ENCODE measurements around the gene ACKR1. TPM values are rescaled to one million over a fixed set of nuclear protein-coding genes. Genes with fewer than 3 reads are reported as not detected.
A peak's percentile ranks its signal among the peaks of the same experiment; 100 is the strongest.

ACKR1 gene
- total RNA-seq, 1 experiment from 2014 or later: 0.63 TPM

GRCh38 chr1:159177272-159177907 lies 27.3 kb upstream of the ACKR1 start:
- CTCF ChIA-PET: interaction anchor here (0.7 to 1.9 kb wide), 7 partner anchors 16 to 830 kb away, joined by 3 to 10 read pairs (median 6); no protein-coding TSS in a partner anchor
- TF ChIP-seq HMGA2 (CRISPR knock-in tag; IDR thresholded peaks at IDR 0.05) (no peak), E2F1 (CRISPR knock-in tag; IDR thresholded peaks at IDR 0.05) (peak; percentile 96), ZBTB21 (CRISPR knock-in tag; IDR thresholded peaks at IDR 0.05; ENCODE audit: borderline replicate concordance) (no peak), SP1 (CRISPR knock-in tag; conservative IDR thresholded peaks at IDR 0.05) (peak; percentile 71), AR (CRISPR knock-in tag; IDR thresholded peaks at IDR 0.05) (0 out of 2 replicates have a peak, but pooled peaks have one; percentile 29), ZNF416 (CRISPR knock-in tag; IDR thresholded peaks at IDR 0.05) (no peak), USF2 (CRISPR knock-in tag; IDR thresholded peaks at IDR 0.05) (0 out of 2 replicates have a peak, but pooled peaks have one; percentile 11), TCF7 (CRISPR knock-in tag; IDR thresholded peaks at IDR 0.05; ENCODE audit: low read depth) (peak; percentile 96), EMX1 (CRISPR knock-in tag; IDR thresholded peaks at IDR 0.05) (no peak), ATF2 (CRISPR knock-in tag; IDR thresholded peaks at IDR 0.05; ENCODE audit: borderline replicate concordance, low read depth) (peak; percentile 88; the same call in 1 of the 2 replicates), FOXP1 (CRISPR knock-in tag; IDR thresholded peaks at IDR 0.05; ENCODE audit: borderline replicate concordance) (peak; percentile 74; the same call in 1 of the 2 replicates), ZNF232 (CRISPR knock-in tag; IDR thresholded peaks at IDR 0.05) (peak; percentile 98), TP53 (CRISPR knock-in tag; IDR thresholded peaks at IDR 0.05) (peak; percentile 97), PRRX2 (CRISPR knock-in tag; IDR thresholded peaks at IDR 0.05) (peak; percentile 69; the same call in 1 of the 2 replicates), ERG (CRISPR knock-in tag; IDR thresholded peaks at IDR 0.05) (peak; percentile 74; the same call in 1 of the 2 replicates), ZNF121 (CRISPR knock-in tag; IDR thresholded peaks at IDR 0.05) (peak; percentile 49; the same call in 1 of the 2 replicates), RORB (CRISPR knock-in tag; IDR thresholded peaks at IDR 0.05) (no peak), SMAD3 (CRISPR knock-in tag; IDR thresholded peaks at IDR 0.05; ENCODE audit: borderline replicate concordance) (peak; percentile 98), NFATC4 (CRISPR knock-in tag; IDR thresholded peaks at IDR 0.05) (no peak), ZNF281 (CRISPR knock-in tag; IDR thresholded peaks at IDR 0.05) (peak; percentile 97), NFYB (CRISPR knock-in tag; conservative IDR thresholded peaks at IDR 0.05; ENCODE audit: low read depth) (peak; percentile 52; the same call in 1 of the 2 replicates), ZNF671 (CRISPR knock-in tag; IDR thresholded peaks at IDR 0.05) (peak; percentile 85; the same call in 1 of the 2 replicates), NR3C1 (CRISPR knock-in tag; conservative IDR thresholded peaks at IDR 0.05; ENCODE audit: low read depth) (0 out of 2 replicates have a peak, but pooled peaks have one; percentile 95)

More at GRCh38 chr1:159177272-159177907, 27.3 kb upstream of the ACKR1 start:
- DNase-seq (ENCODE audit: low spot score) (peak; percentile 73), ATAC-seq (peak; percentile 58)
- H3K9me3 Mint-ChIP-seq: no peaks in the 10 kb centered on the region
- H3K27ac Mint-ChIP-seq: no peak overlapping the region
- POLR2A ChIA-PET: interaction anchor here (1.0 kb wide), 1 partner anchor 11 kb away, joined by 5 read pairs; no protein-coding TSS in a partner anchor
- no peaks in the 10 kb centered on the region for H3K36me3 Mint-ChIP-seq
- H3K27me3 Mint-ChIP-seq (ENCODE audit: low read depth): peaks cover 5% of the 10 kb centered on the region
- no peak overlapping the region for H3K4me3 Mint-ChIP-seq
- peaks cover 20% of the 10 kb centered on the region for H3K4me1 Mint-ChIP-seq
